NCI-H2196 (cell line): ENCODE results near the gene ZNF646.

Source experiments
- DNase-seq: peaks from one replicate; lab custom pipeline; 2025; ENCODE audit not compliant: unreplicated experiment; lab: John Stamatoyannopoulos, UW

Gene ZNF646

GRCh38 chr16:31108035-31108793 is 34.0 kb downstream of the ZNF646 start, which contains the start of gene BCKDK:
Gene BCKDK, plus strand, starts transcription at chr16:31108386. Its CDS starts 838 bp downstream, at chr16:31109224.
- DNase-seq: peak; percentile 65

- DNase-seq: no peak
These were observed 34.8 kb downstream of the ZNF646 start for GRCh38 chr16:31108794-31109558.

- no peak for DNase-seq
These were observed 35.4 kb downstream of the ZNF646 start for GRCh38 chr16:31109622-31110021.

GRCh38 chr16:31110106-31111034 is 36.1 kb downstream of the ZNF646 start:
- DNase-seq: no peak

- DNase-seq: no peak
These were observed 37.8 kb downstream of the ZNF646 start for GRCh38 chr16:31111881-31112466.

- DNase-seq: no peak
These were observed 38.5 kb downstream of the ZNF646 start for GRCh38 chr16:31112711-31113110.

GRCh38 chr16:31113121-31114120 is 39.2 kb downstream of the ZNF646 start:
- no peak for DNase-seq

GRCh38 chr16:31114468-31114867 is 40.2 kb downstream of the ZNF646 start:
- no peak for DNase-seq

GRCh38 chr16:31117384-31118222 is 43.4 kb downstream of the ZNF646 start, which contains the start of gene KAT8:
Gene KAT8, plus strand, starts transcription at chr16:31117664. Its CDS starts 18 bp downstream, at chr16:31117682.
- DNase-seq: peak; percentile 98

- DNase-seq: no peak
These were observed 44.3 kb downstream of the ZNF646 start for GRCh38 chr16:31118223-31119155.

GRCh38 chr16:31120129-31120528 is 45.9 kb downstream of the ZNF646 start:
- DNase-seq: no peak

GRCh38 chr16:31125844-31126243 is 51.6 kb downstream of the ZNF646 start:
- DNase-seq: no peak

- DNase-seq: peak; percentile 13
These were observed 53.0 kb downstream of the ZNF646 start for GRCh38 chr16:31127182-31127581.

- DNase-seq: no peak
These were observed 54.7 kb downstream of the ZNF646 start for GRCh38 chr16:31128711-31129567.

- no peak for DNase-seq
These were observed 55.5 kb downstream of the ZNF646 start for GRCh38 chr16:31129568-31130335.
